Measurements from ENCODE around the gene ICAM4.

ICAM4 gene

DNA sequence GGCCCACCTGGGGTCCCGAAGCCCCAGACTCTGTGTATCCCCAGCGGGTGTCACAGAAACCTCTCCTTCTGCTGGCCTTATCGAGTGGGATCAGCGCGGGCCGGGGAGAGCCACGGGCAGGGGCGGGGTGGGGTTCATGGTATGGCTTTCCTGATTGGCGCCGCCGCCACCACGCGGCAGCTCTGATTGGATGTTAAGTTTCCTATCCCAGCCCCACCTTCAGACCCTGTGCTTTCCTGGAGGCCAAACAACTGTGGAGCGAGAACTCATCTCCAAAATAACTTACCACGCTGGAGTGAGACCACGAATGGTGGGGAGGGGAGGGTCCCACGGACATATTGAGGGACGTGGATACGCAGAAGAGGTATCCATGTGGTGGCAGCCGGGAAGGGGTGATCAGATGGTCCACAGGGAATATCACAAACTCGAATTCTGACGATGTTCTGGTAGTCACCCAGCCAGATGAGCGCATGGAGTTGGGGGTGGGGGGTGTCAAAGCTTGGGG, 2.0 kb downstream of the ICAM4 start:
- H3K9me2 ChIP-seq (replicated peaks; ENCODE audit: control insufficient read depth, low read length), result no peaks in the 10 kb centered on the region
- TF ChIP-seq, protein P1, sequence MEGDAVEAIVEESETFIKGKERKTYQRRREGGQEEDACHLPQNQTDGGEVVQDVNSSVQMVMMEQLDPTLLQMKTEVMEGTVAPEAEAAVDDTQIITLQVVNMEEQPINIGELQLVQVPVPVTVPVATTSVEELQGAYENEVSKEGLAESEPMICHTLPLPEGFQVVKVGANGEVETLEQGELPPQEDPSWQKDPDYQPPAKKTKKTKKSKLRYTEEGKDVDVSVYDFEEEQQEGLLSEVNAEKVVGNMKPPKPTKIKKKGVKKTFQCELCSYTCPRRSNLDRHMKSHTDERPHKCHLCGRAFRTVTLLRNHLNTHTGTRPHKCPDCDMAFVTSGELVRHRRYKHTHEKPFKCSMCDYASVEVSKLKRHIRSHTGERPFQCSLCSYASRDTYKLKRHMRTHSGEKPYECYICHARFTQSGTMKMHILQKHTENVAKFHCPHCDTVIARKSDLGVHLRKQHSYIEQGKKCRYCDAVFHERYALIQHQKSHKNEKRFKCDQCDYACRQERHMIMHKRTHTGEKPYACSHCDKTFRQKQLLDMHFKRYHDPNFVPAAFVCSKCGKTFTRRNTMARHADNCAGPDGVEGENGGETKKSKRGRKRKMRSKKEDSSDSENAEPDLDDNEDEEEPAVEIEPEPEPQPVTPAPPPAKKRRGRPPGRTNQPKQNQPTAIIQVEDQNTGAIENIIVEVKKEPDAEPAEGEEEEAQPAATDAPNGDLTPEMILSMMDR (IDR thresholded peaks at IDR 0.05; ENCODE audit: low read depth, low read length, poor library complexity, severe bottlenecking), result no peak
- no peak for TF ChIP-seq EZH2phosphoT487 (IDR thresholded peaks at IDR 0.05; ENCODE audit: borderline replicate concordance, low read length)
- H3K4me3 ChIP-seq (ENCODE audit: low read length), result peak overlapping the region; percentile 81
- no peaks in the 10 kb centered on the region for H3K9me3 ChIP-seq (ENCODE audit: control insufficient read depth, insufficient read depth, low read length)
- H3F3A ChIP-seq (ENCODE audit: control insufficient read depth, insufficient read depth), result peaks cover 15% of the 10 kb centered on the region
- H3K27ac ChIP-seq (ENCODE audit: low read depth, low read length), result peak overlapping the region; percentile 66
- H3K27me3 ChIP-seq (ENCODE audit: control insufficient read depth, low read length), result peaks cover 27% of the 10 kb centered on the region
- H3K4me2 ChIP-seq (ENCODE audit: low read length), result peak overlapping the region; percentile 95
- no peaks in the 10 kb centered on the region for H4K20me1 ChIP-seq (ENCODE audit: control insufficient read depth, insufficient read depth, low read depth, low read length)
- peaks cover 82% of the 10 kb centered on the region for H3K4me1 ChIP-seq (ENCODE audit: control insufficient read depth, low read length)
- H3K79me2 ChIP-seq (ENCODE audit: control insufficient read depth, low read length), result no peaks in the 10 kb centered on the region
- peaks cover 26% of the 10 kb centered on the region for H3K36me3 ChIP-seq (ENCODE audit: control insufficient read depth, low read length)

DNA sequence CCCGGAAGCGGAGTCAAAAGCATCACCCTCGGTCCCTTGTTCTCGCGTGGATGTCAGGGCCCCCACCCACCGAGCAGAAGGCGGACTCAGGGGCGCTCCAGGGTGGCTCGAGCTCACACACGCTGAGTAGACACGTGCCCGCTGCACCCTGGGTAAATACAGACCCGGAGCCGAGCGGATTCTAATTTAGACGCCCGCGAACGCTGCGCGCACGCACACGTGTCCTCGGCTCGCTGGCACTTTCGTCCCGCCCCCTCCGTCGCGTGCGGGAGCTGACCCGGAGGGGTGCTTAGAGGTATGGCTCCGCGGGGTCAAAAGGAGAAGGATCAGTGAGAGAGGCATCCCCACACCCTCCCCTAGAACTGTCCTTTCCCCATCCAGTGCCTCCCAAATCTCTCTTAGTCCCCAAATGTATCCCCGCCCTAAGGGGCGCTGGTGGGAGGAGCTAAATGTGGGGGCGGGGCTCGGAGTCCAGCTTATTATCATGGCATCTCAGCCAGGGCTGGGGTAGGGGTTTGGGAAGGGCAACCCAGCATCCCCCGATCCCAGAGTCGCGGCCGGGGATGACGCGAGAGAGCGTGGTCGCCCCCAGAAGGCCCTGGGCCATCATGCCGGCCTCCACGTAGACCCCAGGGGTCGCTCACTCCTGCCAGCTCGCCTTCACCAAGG, 2.5 kb downstream of the ICAM4 start:
- H3K79me2 ChIP-seq (ENCODE audit: control insufficient read depth, low read length), result no peaks in the 10 kb centered on the region
- H3K36me3 ChIP-seq (ENCODE audit: control insufficient read depth, low read length), result peaks cover 20% of the 10 kb centered on the region
- no peaks in the 10 kb centered on the region for H3K9me2 ChIP-seq (replicated peaks; ENCODE audit: control insufficient read depth, low read length)
- peaks cover 82% of the 10 kb centered on the region for H3K4me1 ChIP-seq (ENCODE audit: control insufficient read depth, low read length)
- H3F3A ChIP-seq (ENCODE audit: control insufficient read depth, insufficient read depth), result peaks cover 15% of the 10 kb centered on the region
- peaks cover 27% of the 10 kb centered on the region for H3K27me3 ChIP-seq (ENCODE audit: control insufficient read depth, low read length)
- H3K4me3 ChIP-seq (ENCODE audit: low read length), result peak overlapping the region; percentile 81
- peak overlapping the region; percentile 95 for H3K4me2 ChIP-seq (ENCODE audit: low read length)
- H3K27ac ChIP-seq (ENCODE audit: low read depth, low read length), result peak overlapping the region; percentile 66
- H3K9me3 ChIP-seq (ENCODE audit: control insufficient read depth, insufficient read depth, low read length), result no peaks in the 10 kb centered on the region
- no peaks in the 10 kb centered on the region for H4K20me1 ChIP-seq (ENCODE audit: control insufficient read depth, insufficient read depth, low read depth, low read length)
- TF ChIP-seq EZH2phosphoT487 (IDR thresholded peaks at IDR 0.05; ENCODE audit: borderline replicate concordance, low read length), result no peak
- TF ChIP-seq, protein P1 (IDR thresholded peaks at IDR 0.05; ENCODE audit: low read depth, low read length, poor library complexity, severe bottlenecking), result no peak

DNA sequence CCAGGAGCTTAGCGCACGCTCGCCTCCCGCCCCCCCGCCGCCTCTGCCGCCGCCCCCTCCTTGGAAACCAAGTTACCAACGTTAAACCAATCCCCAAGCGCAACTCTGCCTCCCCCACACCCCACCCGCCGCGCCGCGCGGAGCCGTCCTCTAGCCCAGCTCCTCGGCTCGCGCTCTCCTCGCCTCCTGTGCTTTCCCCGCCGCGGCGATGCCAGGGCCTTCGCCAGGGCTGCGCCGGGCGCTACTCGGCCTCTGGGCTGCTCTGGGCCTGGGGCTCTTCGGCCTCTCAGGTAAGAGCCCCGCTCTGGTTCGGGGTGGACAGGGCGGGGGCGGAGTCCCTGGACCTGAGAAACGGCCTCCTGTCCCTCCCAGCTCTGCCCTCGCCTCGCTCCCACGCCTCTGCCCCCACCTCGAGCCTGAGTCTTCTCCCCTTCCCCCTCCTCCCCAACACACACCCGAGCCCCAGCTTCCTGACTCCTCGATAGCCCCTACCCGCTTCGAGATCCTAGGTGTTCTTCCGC, 3.1 kb downstream of the ICAM4 start, which contains the start of gene ICAM5:
Gene ICAM5, plus strand, starts transcription at position 117 of the 521 bp plus-strand sequence. Its CDS starts 92 bp downstream, at position 209.
- Histone ChIP-seq H4K20me1 (ENCODE audit: control insufficient read depth, insufficient read depth, low read depth, low read length) (no peaks in the 10 kb centered on the region), H3K27me3 (ENCODE audit: control insufficient read depth, low read length) (peaks cover 27% of the 10 kb centered on the region), H3K79me2 (ENCODE audit: control insufficient read depth, low read length) (no peaks in the 10 kb centered on the region), H3K9me2 (replicated peaks; ENCODE audit: control insufficient read depth, low read length) (no peaks in the 10 kb centered on the region), H3K4me3 (ENCODE audit: low read length) (peak within 1 kb of the TSS; percentile 81), H3K9me3 (ENCODE audit: control insufficient read depth, insufficient read depth, low read length) (no peaks in the 10 kb centered on the region), H3K4me2 (ENCODE audit: low read length) (peak within 1 kb of the TSS; percentile 95), H3K27ac (ENCODE audit: low read depth, low read length) (peak within 1 kb of the TSS; percentile 66), H3F3A (ENCODE audit: control insufficient read depth, insufficient read depth) (peaks cover 15% of the 10 kb centered on the region), H3K36me3 (ENCODE audit: control insufficient read depth, low read length) (peaks cover 14% of the 10 kb centered on the region), H3K4me1 (ENCODE audit: control insufficient read depth, low read length) (peaks cover 80% of the 10 kb centered on the region)
- TF ChIP-seq EZH2phosphoT487 (IDR thresholded peaks at IDR 0.05; ENCODE audit: borderline replicate concordance, low read length), result no peak
- TF ChIP-seq, protein P1 (IDR thresholded peaks at IDR 0.05; ENCODE audit: low read depth, low read length, poor library complexity, severe bottlenecking), result no peak

Measured in DOHH2 (cell line).